Stimulated activated CD8-positive, alpha-beta memory T cell treated with anti-CD3 and anti-CD28 coated beads, Interleukin-12 subunit alpha, Interleukin-12 subunit beta, amount 100 ng/mL, for 4 hours (primary cell): ENCODE data around the gene ANKRD12.
"Not testable (repeated sequence)": the region's sequence is repeated elsewhere in the genome, so short reads cannot be mapped to it uniquely, and the experiment has no call there.

Experiments
- DNase-seq: peaks from one replicate; pipeline ENCODE4 v3.0.0-alpha.2; 2020; ENCODE audit warnings: low read depth

Gene ANKRD12

GRCh38 chr18:9232977-9233376 lies 96.4 kb downstream of the ANKRD12 start:
- DNase-seq: no peak

GRCh38 chr18:9233771-9234440 lies 97.3 kb downstream of the ANKRD12 start:
- DNase-seq: no peak

- DNase-seq: no peak
Observed at GRCh38 chr18:9234528-9234927, 97.9 kb downstream of the ANKRD12 start.

DNA sequence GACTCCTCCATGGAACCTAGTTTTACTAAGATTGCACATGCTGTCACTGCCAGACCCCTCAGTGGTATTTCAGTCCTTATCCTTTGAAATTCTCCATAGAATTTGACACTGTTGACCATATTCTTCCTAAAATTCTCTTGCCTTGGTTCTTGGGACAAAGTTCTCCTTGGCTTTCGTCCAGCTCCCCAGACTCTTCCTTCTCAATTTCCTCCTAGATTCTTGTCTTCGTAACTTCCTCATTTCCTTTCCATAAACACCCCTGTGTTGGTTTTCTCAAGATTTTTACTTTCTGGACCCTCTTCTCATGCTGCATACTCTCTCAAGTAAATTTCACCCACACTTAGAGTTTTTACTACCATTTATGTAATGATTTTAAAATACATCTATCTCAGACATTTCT lies 101.4 kb downstream of the ANKRD12 start:
- no peak for DNase-seq

- no peak for DNase-seq
Observed at GRCh38 chr18:9239720-9240119, 103.1 kb downstream of the ANKRD12 start.

DNA sequence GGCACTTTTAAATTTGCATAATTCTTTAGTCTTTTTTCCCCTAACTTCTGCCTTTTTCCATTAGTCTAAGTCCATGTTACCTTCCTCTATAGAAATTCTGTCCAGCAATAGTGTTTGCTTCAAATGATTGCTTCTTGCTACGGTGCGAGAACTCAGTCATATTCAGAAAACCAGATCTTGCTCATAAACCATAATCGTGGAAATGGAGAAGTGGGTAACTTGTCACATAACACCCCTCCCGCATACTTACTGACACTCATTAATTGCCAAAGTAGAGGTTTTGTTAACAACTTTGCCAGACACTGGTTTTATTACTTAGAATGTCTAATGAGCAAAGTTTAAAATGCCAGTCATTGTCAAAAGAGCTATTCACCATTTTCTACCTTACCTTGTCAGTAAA lies 103.7 kb downstream of the ANKRD12 start:
- DNase-seq: no peak

GRCh38 chr18:9243029-9243428 lies 106.4 kb downstream of the ANKRD12 start:
- DNase-seq: no peak

DNA sequence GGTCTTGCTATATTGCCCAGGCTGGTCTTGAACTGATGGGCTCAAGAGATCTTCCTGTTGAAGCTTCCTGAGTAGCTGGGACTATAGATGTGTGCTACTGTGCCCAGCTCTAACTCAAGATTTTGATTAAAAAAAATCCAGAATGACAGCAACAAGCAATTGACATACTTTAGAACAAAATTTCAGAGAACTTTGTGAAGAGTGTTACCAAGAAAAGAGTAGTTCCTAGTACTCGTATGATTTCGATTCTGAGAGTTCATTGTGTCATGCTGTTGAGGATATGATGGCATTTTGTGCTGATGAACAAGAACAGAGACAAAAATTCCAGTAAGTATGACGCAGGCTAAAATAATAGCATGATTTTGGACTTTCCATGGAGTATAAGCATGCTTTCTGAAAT lies 107.8 kb downstream of the ANKRD12 start:
- DNase-seq: no peak

- no peak for DNase-seq
Observed at GRCh38 chr18:9248661-9249060, 112.1 kb downstream of the ANKRD12 start.

DNA sequence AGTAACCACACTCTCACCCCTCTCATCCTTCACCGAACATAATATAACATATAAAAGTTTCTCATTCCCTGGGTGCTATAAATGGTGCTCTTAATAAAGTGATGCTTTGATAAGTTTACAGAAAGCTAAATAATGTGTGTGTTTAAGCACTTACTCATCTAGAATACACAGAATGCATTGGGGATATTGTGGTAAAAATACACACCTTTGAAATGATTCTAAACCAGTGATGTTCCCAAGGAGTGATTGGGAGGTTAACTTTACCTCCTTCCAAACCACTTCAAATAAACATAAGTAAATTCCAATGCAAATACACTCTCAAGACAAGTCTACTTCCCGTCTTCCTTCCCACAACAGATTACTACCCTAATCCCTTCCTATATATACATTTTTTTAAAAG lies 112.7 kb downstream of the ANKRD12 start:
- no peak for DNase-seq

DNA sequence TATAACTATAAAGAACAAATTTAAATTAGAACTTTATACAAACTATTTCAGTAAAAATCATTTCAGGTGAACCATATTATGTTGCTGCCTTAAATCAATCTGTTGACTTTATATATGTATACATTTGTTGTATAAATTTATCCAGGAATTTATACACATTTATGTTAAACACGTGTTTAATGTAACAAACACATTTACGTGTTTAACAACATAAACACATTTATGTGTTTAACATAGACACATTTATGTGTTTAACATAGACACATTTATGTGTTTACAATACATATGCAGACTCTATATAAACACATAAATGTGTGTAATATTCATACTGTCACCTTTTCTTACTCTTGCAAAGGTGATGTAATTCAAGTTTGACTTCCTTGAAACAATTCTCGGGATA lies 122.6 kb downstream of the ANKRD12 start:
- DNase-seq: no peak

GRCh38 chr18:9260388-9261380 lies 124.1 kb downstream of the ANKRD12 start:
- DNase-seq: no peak

- DNase-seq: no peak
Observed at GRCh38 chr18:9263264-9263663, 126.7 kb downstream of the ANKRD12 start.

- not testable (repeated sequence) for DNase-seq
Observed at GRCh38 chr18:9264797-9265196, 128.2 kb downstream of the ANKRD12 start.

DNA sequence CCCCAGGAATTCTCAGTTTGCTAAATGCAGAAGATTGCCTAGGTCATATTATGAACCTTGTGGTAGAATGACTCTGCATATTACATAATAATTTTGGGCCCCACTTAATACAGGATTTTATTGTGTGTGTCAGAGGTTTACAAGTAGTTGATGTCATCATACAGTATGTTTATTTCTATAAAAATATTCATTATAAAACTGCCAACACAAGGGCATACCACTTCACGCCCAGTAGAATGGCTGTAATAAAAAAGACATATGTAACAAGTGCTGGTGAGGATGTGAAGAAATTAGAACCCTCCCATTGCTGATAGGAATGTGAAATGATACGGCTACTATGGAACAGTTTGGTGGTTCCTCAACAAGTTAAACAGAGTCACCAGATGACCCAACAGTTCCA lies 136.6 kb downstream of the ANKRD12 start:
- DNase-seq: no peak

DNA sequence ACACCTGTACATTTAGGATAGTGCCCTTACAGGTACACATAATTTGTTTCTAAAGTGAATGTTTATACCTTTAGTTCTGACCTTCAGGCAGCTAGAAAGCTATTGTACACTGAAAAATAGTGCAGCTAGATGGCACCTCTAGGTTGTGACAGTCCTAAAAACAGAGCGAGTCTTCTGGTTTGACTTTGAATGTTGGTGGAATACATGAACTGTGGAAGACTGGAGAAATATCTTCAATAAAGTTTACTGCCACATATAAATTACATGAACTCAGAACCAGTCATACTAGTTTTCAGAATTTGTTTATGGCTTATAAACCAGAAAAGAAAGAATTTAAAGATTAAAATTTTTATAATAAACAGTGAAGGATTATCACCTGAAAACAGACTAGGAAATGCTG lies 139.3 kb downstream of the ANKRD12 start:
- DNase-seq: no peak

DNA sequence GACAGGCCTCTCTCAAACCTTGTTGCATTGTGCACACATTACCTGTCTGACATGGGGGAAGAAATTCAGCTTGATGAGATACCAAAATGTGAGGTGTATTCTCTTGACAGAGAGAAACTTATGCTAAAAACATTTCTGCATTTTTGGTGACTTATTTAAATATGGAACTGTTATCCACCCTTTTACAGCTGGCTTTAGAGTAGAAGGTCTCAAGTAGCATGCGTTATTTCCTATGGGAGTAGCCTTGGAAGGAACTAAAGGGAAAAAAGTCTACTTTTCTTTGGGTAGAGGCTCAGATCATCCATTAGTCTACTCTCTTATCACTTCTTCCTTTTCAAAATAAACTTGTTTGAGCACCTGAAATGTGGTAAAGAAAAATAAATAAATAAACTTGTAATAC lies 141.4 kb downstream of the ANKRD12 start:
- DNase-seq: no peak

- DNase-seq: no peak
Observed at GRCh38 chr18:9280849-9281248, 144.3 kb downstream of the ANKRD12 start.

DNA sequence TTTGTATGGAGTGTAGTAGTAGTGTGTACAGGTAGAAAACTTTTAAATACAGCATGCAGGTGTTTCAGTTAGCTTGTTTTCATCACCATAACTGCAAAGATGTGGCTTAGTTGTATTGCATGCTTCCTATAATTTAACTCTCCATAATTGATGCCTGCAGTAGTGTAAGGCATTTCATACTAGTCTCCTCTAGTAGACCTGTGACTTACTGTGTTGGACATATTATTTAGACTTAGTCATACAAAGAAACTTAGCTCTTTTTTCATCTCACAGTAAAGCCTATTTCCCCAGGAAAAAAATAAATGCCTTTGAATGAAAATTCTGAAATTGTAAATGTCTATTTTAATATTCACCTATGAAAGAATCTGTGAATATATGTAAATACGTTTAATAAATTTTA lies 145.2 kb downstream of the ANKRD12 start:
- DNase-seq: no peak

- no peak for DNase-seq
Observed at GRCh38 chr18:9283791-9284190, 147.2 kb downstream of the ANKRD12 start.

DNA sequence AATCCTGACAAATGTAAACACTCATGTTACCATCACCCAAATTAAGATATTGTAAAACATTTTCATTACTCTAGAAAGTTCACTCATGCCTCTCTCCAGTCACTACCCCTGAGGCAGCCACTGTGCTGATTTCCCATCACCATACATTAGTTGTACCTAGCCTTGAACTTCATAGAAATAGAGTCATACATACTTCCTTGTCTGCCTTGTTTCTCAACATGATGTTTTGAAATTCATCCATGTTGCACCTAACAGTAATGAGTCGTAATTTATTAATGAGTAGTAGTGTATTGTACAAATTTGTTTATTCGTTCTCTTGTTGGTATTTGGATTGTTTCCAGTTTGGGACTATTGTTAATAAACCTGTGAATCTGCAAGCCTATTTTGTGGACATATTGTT lies 149.0 kb downstream of the ANKRD12 start:
- DNase-seq: no peak

- no peak for DNase-seq
Observed at GRCh38 chr18:9287036-9287435, 150.5 kb downstream of the ANKRD12 start.

GRCh38 chr18:9289698-9290097 lies 153.1 kb downstream of the ANKRD12 start:
- no peak for DNase-seq
